GM21360 (cell line): Measurements from ENCODE around the gene TDRD12.
"Not testable (repeated sequence)": the region's sequence is repeated elsewhere in the genome, so short reads cannot be mapped to it uniquely, and the experiment has no call there.

Experiments
- ATAC-seq: cut with Tn5 transposase; IDR thresholded peaks from one replicate; pipeline ENCODE4 v1.9.1; 2021; ENCODE audit warnings: mild to moderate bottlenecking, moderate library complexity; ENCODE audit not compliant: unreplicated experiment

The TDRD12 gene

GRCh38 chr19:32744555-32745325 is 25.2 kb downstream of the TDRD12 start:
- ATAC-seq = no peak

GRCh38 chr19:32745594-32746251 is 26.2 kb downstream of the TDRD12 start:
- not testable (repeated sequence) for ATAC-seq

- ATAC-seq = not testable (repeated sequence)
Measured at GRCh38 chr19:32746631-32747196, 27.1 kb downstream of the TDRD12 start.

GRCh38 chr19:32748497-32748896 is 28.9 kb downstream of the TDRD12 start:
- ATAC-seq = no peak

- no peak for ATAC-seq
Measured at GRCh38 chr19:32748948-32749347, 29.4 kb downstream of the TDRD12 start.

GRCh38 chr19:32749361-32749760 is 29.8 kb downstream of the TDRD12 start:
- no peak for ATAC-seq

GRCh38 chr19:32750441-32751055 is 31.0 kb downstream of the TDRD12 start:
- ATAC-seq = no peak

GRCh38 chr19:32751066-32751465 is 31.5 kb downstream of the TDRD12 start:
- ATAC-seq = no peak

GRCh38 chr19:32757189-32757588 is 37.6 kb downstream of the TDRD12 start:
- ATAC-seq = no peak

GRCh38 chr19:32765365-32765764 is 45.8 kb downstream of the TDRD12 start:
- not testable (repeated sequence) for ATAC-seq

GRCh38 chr19:32767951-32768679 is 48.5 kb downstream of the TDRD12 start:
- ATAC-seq = no peak

- no peak for ATAC-seq
Measured at GRCh38 chr19:32771596-32771995, 52.0 kb downstream of the TDRD12 start.

GRCh38 chr19:32773126-32773525 is 53.6 kb downstream of the TDRD12 start:
- no peak for ATAC-seq

- ATAC-seq = no peak
Measured at GRCh38 chr19:32779082-32779481, 59.5 kb downstream of the TDRD12 start.

GRCh38 chr19:32781280-32781679 is 61.7 kb downstream of the TDRD12 start:
- no peak for ATAC-seq

- ATAC-seq = not testable (repeated sequence)
Measured at GRCh38 chr19:32782089-32782488, 62.5 kb downstream of the TDRD12 start.

GRCh38 chr19:32787161-32787813 is 67.7 kb downstream of the TDRD12 start:
- ATAC-seq = not testable (repeated sequence)

GRCh38 chr19:32787895-32788294 is 68.3 kb downstream of the TDRD12 start:
- not testable (repeated sequence) for ATAC-seq

GRCh38 chr19:32789429-32789828 is 69.9 kb downstream of the TDRD12 start:
- no peak for ATAC-seq

GRCh38 chr19:32798201-32798600 is 78.6 kb downstream of the TDRD12 start:
- no peak for ATAC-seq
